Glomerular endothelial cell (primary cell): ENCODE data around the gene CLMN. TPM values are rescaled to one million over a fixed set of nuclear protein-coding genes. Genes with fewer than 3 reads are reported as not detected.
"Not testable (repeated sequence)": the region's sequence is repeated elsewhere in the genome, so short reads cannot be mapped to it uniquely, and the experiment has no call there.

Experiments used
- DNase-seq: peaks from one replicate; pipeline ENCODE4 v3.0.0-alpha.2; 2011; ENCODE audit warnings: low read depth, low spot score; ENCODE audit errors: extremely low read depth
- total RNA-seq: library from RNA; depleted of rRNA; stranded (reverse); fragments of >200 nt; gene quantifications from 2 replicates; pipeline ENCODE4 v1.2.3, GENCODE V29; 2015

The CLMN gene
- total RNA-seq, 1 donor from 2014 or later: 2.6 TPM

DNA sequence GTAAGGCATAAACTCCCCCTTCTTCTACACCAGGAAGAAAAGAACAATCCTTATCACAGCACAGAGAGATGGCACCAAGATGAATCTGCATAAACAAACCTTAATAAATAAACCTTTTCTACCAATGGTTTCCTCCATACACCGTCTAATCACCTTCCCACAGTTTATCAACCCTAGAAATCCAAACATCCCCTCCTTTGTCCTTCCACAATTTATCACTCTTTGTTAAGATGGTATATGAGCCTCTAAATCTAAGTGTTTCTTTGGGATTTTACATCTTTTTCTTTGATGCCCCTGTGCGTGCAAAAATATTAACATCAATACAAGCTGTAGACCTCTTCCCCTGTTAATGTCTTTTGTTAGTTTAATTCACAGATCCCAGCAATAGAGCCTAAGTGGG lies 174.9 kb downstream of the CLMN start:
- DNase-seq: no peak

DNA sequence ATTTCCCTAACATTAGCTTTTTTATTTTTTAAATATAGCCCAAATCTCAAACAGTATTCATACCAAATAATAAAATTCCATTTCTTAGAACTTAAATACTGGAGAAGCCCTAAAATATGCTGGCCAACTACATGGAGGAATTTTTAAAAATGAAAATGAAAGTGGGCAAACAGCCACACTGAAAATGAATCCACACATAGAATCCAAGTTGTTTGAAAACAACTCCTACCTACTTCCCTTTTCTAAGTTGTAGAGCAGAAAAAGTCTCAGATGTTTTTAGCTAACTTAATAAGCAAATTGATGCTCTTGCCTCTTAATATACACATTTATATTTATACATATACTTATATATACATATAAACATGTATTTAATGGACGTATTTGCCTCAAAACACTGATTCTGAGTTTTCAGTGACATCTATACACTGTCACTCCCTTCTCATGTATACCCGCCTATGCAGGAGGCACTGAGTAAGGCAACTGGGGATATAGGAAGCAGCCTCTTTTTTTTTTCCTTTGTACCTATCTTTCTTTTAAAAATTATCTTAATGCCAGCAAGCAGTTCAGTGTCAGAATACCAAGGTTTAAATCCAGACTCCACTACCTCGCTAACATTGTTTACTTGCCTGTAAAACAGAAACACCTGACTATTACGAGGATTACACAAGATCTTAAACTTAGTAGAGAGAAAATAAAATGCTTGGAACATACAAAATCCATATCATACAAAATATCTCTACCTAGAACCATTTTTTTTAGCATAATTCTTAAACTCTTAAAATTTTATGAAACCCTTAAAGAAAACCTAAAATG lies 175.7 kb downstream of the CLMN start:
- no peak for DNase-seq

DNA sequence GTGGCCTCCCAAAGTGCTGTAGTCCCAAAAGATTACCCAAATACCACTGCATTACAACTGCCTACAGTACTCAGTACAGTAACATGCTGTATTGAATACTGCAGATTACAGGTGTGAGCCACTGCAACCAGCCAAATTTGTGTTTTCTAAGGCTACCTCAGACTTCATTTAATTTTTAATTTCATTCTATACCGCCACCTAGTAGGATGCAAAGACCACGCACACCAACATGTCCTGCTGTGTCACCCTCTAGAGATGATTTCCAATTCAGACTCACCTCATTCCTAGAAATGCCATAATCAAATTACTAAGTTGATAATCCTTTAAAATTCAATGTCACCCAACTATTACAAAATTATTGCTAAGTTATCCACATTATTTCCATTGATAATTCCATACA lies 177.5 kb downstream of the CLMN start:
- no peak for DNase-seq

DNA sequence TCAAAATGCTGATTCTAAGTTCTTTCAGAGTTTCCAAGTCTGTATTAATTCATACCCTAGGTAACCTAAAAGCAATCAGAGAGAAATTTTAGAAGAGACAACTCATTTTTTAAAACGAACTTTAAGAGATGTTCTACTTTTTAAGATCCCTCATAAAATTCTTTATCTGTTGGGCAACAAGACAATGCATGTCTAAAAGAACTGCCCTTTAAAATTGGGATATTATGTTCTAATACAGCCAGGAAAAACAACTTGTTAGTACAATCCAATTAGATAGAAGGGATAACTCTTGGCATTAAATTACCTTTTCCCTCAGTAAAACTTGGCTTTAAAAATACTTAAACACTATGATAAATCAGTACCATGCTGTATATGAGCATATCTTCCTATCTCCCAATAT lies 178.0 kb downstream of the CLMN start:
- no peak for DNase-seq

DNA sequence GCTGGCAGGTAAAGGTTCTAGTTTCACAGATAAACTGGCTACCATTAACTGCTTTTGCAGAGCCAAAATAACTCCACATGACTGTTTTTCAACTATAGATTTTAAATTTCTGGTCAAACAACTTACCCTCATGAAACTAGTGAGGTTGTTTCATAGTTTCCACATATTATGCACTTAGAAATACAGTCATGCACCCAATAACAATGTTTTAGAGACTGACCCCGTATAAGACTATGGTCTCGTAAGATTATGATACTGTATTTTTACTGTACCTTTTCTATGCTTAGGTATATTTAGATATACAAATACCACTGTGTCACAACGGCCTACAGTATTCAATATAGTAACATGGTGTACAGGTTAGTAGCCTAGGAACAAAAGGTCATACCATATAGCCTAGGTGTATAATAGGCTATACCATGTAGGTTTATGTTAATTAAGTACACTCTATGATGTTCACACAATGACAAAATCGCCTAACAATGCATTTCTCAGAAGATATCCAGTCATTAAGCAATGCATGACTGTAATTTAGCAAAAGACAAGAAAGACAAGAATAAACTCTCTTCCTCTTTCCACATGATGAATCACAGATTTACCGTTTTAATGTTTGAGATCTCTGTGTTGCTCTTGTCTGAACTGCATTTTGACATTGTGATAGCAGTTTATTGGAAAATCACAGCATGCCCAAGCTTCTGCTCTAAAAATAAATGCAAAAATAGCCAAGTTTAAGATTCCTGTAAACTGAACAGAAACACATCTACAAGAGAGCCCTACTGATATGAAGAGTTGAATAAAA lies 179.4 kb downstream of the CLMN start:
- DNase-seq: no peak

DNA sequence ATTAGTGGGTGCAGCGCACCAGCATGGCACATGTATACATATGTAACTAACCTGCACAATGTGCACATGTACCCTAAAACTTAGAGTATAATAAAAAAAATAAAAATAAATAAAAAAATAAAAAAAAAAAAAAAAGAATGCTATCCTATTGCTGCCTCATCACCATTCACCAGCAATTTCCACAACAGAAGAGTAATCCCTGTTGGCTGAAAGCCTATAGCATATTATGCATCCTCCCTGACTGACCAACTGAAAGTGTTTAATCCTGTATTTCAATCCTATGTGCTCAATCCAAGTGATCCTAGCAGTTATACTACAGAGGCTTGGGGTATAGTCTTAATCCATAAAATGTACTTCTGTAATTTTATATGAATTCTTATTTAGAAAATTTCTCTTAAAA lies 180.8 kb downstream of the CLMN start:
- no peak for DNase-seq

DNA sequence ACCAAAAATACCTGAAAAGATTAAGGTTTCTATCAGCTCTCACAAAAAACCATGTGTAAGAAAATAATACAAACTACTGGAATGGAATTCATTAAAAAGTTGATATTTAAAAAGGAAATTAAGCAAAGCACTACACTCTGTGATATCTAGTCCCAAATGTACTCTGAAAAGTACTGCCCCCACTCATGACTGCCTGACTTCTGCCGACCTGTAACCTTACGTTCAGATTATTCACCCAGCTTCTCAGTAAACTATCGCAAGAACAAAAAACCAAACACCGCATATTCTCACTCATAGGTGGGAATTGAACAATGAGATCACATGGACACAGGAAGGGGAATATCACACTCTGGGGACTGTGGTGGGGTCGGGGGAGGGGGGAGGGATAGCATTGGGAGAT lies 181.3 kb downstream of the CLMN start:
- DNase-seq: not testable (repeated sequence)

DNA sequence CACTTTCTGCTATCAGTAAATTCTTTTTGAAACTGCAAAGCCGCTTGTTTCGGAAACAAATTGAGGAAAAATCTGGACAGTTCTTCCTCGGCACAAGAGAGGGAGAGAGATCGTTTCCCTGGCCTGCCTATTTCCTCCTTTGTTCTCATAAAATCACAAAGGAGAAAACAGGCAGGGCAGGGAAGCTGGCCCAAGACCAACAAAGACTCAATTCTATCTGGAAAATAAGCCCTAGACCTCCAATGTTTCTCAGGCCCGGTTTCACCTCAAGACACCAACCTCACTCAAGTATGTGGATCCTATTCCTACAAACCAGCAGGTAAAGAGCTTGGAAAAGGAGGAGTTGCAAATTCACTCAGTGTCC lies 181.9 kb downstream of the CLMN start:
- DNase-seq: no peak

DNA sequence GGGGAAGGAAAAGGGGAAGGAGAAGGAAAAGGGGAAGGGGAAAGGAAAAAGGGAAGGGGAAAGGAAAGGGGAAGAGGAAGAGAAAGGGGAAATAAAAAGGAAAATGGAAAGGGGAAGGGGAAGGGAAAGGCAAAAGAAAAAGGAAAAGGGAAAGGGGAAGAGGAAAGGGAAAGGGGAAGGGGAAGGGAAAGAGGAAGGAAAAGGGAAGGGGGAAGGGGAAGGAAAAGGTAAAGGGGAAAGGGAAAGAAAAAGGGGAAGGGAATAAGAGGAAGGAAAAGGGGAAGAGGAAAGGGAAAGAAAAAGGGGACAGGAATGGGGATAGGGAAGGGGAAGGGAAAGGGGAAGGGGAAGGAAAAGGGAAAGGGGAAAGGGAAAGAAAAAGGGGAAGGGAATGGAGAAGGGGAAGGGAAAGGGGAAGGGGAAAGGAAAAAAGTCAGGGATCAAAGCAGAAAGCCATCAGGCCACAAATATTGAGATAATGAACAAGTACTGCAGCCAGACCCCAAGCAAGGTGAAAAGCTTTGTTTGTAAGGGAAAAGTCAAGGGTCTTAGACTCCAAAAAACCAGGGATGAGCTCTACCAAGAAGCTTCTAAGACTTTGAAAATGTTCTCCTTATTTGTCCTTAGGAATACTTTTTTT lies 182.4 kb downstream of the CLMN start:
- DNase-seq: no peak

DNA sequence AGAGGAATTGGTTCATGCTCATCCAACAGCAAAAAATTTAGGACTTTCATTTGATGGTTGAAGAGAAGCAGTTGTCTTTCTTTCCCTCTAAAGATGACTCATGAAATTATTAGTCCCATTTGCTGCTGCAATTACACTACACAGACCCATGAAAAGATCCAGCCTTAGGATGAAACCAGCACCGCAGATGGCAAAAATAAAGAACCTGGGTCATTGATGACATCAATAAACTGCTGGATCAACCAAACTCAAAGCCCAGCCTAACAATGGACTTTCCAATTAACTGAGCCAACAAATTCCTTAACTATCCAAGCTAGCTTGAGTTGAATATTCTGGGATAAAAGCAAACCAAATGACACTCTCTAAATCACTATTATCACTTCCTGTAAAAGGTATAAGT lies 183.1 kb downstream of the CLMN start:
- no peak for DNase-seq

DNA sequence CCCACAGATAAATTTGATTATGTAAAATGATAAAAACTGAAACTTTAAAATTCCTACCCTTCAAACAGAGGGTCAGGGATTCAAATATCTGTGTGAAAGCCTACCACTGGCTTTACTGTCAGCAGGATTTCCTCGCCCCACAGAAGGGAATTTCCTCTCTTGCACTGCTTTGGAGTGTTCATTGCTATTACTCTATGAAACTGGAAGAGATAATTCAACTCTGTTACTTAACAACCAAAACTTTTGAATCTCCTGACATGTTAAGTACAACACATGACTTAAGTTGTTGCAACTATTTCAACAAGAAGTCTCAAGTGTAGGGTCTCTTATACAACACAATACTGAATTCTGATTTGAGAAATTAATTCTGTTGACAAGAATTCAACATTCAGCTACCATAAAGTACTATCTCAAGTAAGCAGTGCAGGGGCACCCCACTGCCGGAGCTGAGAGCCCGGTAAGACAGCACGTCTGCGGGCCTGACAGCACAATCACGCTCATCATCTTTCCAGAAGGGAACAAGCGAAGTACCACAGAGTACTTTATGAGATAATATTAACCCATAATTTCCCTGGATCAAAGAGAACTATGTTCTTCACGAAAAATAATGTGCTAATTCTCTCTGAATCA lies 185.3 kb downstream of the CLMN start:
- DNase-seq: no peak

DNA sequence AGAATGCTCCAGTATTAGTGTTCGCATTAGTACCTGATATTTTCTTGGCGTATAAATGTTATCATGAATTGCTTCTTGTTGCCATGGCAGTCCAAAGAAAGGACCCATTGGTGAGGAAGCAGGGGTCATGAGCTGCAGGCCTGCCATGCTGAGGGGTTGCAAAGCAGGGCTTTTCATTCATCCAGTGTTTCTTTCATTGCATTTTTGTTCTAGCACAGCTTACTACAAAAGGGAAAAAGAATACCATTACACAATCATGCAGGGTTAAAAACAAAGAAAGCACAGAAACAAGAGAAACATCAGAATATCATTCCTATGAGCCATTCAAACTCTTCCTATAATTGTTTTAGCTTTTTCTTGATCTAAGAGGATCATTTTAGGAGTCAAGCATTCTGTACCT lies 186.4 kb downstream of the CLMN start:
- DNase-seq: no peak

DNA sequence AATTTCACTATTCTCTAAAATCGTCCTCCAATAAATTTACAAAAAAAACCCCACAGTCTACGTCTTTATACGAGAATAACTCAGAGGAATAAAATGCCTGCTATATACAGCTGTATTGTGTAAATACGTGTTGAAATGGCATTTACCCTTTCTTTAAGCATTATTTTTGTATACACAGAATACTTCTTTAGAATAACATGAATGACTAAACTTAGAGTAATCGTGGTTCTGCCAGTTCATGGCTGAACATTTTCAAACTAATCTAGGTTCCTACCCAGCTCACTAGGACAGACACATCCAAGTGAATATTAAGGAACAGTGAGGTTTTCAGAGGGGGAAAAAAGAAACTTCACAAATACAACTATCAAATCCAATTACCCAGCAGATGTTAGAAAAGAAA lies 186.9 kb downstream of the CLMN start:
- DNase-seq: no peak

Other genes with a start within 250 kb of the CLMN start
- gene DICER1, start 162.4 kb downstream of the CLMN start, total RNA-seq: 22.8 and 46.7 TPM in 2 replicates
- gene SYNE3, start 196.7 kb upstream of the CLMN start, total RNA-seq: 5.8 and 7.4 TPM in 2 replicates
- 38.7 and 49.4 TPM in 2 replicates for gene GLRX5, start 215.1 kb upstream of the CLMN start, total RNA-seq